HepG2 (cell line): Measurements from ENCODE around the gene CTIF. TPM values are rescaled to one million over a fixed set of nuclear protein-coding genes. Genes with fewer than 3 reads are reported as not detected.

Source experiments
- AGO1 ChIP-seq: fragments of 200-400 bp; formaldehyde crosslinking; IDR thresholded peaks from 2 replicates; pipeline ENCODE4 v1.6.1; 2017; ENCODE audit warnings: mild to moderate bottlenecking, low read depth, low read length, moderate library complexity; ENCODE audit not compliant: poor library complexity, severe bottlenecking
- ERF ChIP-seq: IDR thresholded peaks from 2 replicates; pipeline ENCODE4 v1.6.1; 2018; ENCODE audit warnings: missing biosample characterization, missing genetic modification reagents
- ETS1 ChIP-seq: sonication (generic); formaldehyde crosslinking; IDR thresholded peaks from 2 replicates; pipeline ENCODE4 v1.4.0; 2020; ENCODE audit warnings: missing genetic modification reagents
- IKZF1 ChIP-seq: fragments of 450-650 bp; IDR thresholded peaks from 2 replicates; pipeline ENCODE4 v1.7.1; 2016
- NR2F2 ChIP-seq: IDR thresholded peaks from 2 replicates; pipeline ENCODE4 v1.6.1; 2012; ENCODE audit warnings: low read depth, inconsistent platforms, borderline replicate concordance
- ZBTB10 ChIP-seq: sonication (generic); formaldehyde crosslinking; IDR thresholded peaks from 2 replicates; pipeline ENCODE4 v1.4.0; 2020; ENCODE audit warnings: missing genetic modification reagents, borderline replicate concordance
- ZNF720 ChIP-seq: sonication (generic); formaldehyde crosslinking; IDR thresholded peaks from 2 replicates; pipeline ENCODE4 v1.4.0; 2020; ENCODE audit warnings: missing genetic modification reagents
- ZSCAN22 ChIP-seq: sonication (generic); formaldehyde crosslinking; IDR thresholded peaks from 2 replicates; pipeline ENCODE4 v1.4.0; 2020; ENCODE audit warnings: mild to moderate bottlenecking, missing genetic modification reagents
- polyA plus RNA-seq, 8 experiments: library from polyadenylated mRNA; depleted of rRNA in 3 of 8; stranded (reverse) in 7 of 8; unstranded in 1 of 8; fragments of >200 nt; fragmentation: Illumina TruSeq in 4 of 8; extraction: Trizol in 4 of 8; gene quantifications; 2 replicates each; pipeline versions ENCODE4 v1.2.1 to v1.2.3, GENCODE V29; 2011 to 2016; ENCODE audit warnings: low read depth in 4 of 8, missing spikeins in 1 of 8, mixed read lengths in 1 of 8; ENCODE audit not compliant: insufficient read depth in 1 of 8
- total RNA-seq, 5 experiments: library from RNA; depleted of rRNA; stranded (reverse); fragments of >200 nt; fragmentation: Illumina TruSeq; extraction: Trizol; gene quantifications; 2 replicates each; pipeline ENCODE4 v1.2.3, GENCODE V29; 2016; ENCODE audit warnings: low read depth in 1 of 5
- TF ChIP-seq, protein P1 (sequence below): sonication (generic); formaldehyde crosslinking; IDR thresholded peaks from 2 replicates; pipeline ENCODE4 v1.4.0; 2020; ENCODE audit warnings: missing genetic modification reagents, borderline replicate concordance
- TF ChIP-seq, protein P2 (sequence below): sonication (generic); formaldehyde crosslinking; IDR thresholded peaks from 2 replicates; pipeline ENCODE4 v1.4.0; 2020; ENCODE audit warnings: missing genetic modification reagents

CTIF gene
- total and polyA plus RNA-seq, 2 of the 13 experiments (the other 11 are each of a cell fraction or from before 2014, with no cell fraction given): 18.2 to 28.0 TPM

DNA sequence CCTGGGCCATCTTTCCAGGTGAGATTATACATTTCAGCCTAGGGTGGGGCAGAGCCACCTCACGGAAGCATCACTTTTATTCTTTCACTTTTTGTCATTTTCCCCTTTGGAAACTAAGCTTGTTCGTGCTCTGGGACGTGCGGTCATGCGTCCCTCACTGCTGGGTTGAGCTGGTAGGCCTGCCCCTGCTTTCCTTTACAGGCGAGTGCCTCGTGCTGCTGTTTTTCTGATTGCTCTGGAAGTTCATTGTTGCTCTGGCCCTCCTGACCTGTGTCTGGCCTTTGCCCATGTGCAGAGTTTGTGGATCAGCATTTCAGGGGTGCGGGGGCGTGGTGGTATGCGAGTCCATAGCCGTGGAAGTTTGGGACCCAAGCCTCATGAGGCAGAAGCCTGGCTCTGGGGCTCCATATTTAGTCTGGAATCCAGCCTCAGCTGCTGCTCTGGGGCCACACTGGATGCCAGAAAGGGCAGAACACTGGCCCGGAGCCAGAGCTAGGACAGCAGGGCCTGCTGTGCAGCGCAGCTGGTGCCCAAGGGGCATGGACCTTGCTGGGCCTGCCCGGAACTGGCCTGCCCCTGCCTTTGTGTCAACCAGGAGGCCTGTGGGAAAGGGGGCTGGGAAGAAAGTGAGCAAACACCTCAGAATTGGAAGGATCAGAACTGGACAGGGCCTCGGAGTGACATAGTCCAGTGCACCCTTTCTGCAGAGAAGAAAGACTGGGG lies 51.1 kb downstream of the CTIF start (continued):
- TF ChIP-seq, protein P1, sequence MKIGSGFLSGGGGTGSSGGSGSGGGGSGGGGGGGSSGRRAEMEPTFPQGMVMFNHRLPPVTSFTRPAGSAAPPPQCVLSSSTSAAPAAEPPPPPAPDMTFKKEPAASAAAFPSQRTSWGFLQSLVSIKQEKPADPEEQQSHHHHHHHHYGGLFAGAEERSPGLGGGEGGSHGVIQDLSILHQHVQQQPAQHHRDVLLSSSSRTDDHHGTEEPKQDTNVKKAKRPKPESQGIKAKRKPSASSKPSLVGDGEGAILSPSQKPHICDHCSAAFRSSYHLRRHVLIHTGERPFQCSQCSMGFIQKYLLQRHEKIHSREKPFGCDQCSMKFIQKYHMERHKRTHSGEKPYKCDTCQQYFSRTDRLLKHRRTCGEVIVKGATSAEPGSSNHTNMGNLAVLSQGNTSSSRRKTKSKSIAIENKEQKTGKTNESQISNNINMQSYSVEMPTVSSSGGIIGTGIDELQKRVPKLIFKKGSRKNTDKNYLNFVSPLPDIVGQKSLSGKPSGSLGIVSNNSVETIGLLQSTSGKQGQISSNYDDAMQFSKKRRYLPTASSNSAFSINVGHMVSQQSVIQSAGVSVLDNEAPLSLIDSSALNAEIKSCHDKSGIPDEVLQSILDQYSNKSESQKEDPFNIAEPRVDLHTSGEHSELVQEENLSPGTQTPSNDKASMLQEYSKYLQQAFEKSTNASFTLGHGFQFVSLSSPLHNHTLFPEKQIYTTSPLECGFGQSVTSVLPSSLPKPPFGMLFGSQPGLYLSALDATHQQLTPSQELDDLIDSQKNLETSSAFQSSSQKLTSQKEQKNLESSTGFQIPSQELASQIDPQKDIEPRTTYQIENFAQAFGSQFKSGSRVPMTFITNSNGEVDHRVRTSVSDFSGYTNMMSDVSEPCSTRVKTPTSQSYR (CRISPR knock-in tag): no peak
- TF ChIP-seq ZSCAN22 (CRISPR knock-in tag) (no peak), AGO1 (no peak), NR2F2 (no peak), IKZF1 (no peak), ZBTB10 (CRISPR knock-in tag) (no peak), ERF (CRISPR knock-in tag) (no peak), ETS1 (no peak), ZNF720 (CRISPR knock-in tag) (no peak)
- TF ChIP-seq, protein P2, sequence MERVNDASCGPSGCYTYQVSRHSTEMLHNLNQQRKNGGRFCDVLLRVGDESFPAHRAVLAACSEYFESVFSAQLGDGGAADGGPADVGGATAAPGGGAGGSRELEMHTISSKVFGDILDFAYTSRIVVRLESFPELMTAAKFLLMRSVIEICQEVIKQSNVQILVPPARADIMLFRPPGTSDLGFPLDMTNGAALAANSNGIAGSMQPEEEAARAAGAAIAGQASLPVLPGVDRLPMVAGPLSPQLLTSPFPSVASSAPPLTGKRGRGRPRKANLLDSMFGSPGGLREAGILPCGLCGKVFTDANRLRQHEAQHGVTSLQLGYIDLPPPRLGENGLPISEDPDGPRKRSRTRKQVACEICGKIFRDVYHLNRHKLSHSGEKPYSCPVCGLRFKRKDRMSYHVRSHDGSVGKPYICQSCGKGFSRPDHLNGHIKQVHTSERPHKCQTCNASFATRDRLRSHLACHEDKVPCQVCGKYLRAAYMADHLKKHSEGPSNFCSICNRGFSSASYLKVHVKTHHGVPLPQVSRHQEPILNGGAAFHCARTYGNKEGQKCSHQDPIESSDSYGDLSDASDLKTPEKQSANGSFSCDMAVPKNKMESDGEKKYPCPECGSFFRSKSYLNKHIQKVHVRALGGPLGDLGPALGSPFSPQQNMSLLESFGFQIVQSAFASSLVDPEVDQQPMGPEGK (CRISPR knock-in tag): no peak
